Keratinocyte (primary cell): ENCODE data around the gene IGFBP5.

Experiments
- EZH2 ChIP-seq: IDR thresholded peaks from one replicate; pipeline ENCODE4 v1.6.1; 2012; ENCODE audit warnings: inconsistent platforms, mild to moderate bottlenecking, low read length, moderate library complexity
- TF ChIP-seq, protein P1 (sequence below), 3 experiments: IDR thresholded peaks in 1 of 3; conservative IDR thresholded peaks in 1 of 3; optimal IDR thresholded peaks in 1 of 3; 2 replicates in 2 of 3; 3 replicates in 1 of 3; pipeline versions ENCODE3 to v1.5.1; 2011; ENCODE audit warnings: low read length in 3 of 3, mild to moderate bottlenecking in 3 of 3, moderate library complexity in 2 of 3, control low read depth in 1 of 3, inconsistent platforms in 1 of 3; ENCODE audit not compliant: insufficient read depth in 2 of 3; ENCODE audit errors: extremely low read depth in 1 of 3

DNA sequence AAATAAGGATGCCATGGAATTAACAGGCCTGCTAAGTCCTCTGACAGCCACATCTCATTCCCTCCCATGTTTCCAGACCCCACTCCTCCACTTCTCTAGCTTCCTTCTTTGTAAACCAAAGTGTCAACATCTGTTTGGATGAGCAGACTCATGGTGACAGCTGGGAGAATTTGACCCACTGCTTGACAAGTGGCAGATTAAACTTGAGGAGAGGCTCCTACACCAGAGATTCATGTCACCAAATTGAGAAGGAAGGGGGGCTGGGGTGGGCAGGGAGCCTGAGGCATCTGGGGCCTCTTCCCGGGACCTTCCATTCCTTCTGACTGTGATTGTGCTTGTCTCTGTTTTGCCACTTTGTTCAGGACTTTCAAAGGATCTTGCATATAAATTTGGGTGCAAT lies 41.0 kb upstream of the IGFBP5 start:
- TF ChIP-seq, protein P1, sequence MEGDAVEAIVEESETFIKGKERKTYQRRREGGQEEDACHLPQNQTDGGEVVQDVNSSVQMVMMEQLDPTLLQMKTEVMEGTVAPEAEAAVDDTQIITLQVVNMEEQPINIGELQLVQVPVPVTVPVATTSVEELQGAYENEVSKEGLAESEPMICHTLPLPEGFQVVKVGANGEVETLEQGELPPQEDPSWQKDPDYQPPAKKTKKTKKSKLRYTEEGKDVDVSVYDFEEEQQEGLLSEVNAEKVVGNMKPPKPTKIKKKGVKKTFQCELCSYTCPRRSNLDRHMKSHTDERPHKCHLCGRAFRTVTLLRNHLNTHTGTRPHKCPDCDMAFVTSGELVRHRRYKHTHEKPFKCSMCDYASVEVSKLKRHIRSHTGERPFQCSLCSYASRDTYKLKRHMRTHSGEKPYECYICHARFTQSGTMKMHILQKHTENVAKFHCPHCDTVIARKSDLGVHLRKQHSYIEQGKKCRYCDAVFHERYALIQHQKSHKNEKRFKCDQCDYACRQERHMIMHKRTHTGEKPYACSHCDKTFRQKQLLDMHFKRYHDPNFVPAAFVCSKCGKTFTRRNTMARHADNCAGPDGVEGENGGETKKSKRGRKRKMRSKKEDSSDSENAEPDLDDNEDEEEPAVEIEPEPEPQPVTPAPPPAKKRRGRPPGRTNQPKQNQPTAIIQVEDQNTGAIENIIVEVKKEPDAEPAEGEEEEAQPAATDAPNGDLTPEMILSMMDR (optimal IDR thresholded peaks at IDR 0.05 in 1 of 3, IDR thresholded peaks at IDR 0.05 in 1 of 3, conservative IDR thresholded peaks at IDR 0.05 in 1 of 3; ENCODE audit: extremely low read depth in 1 of 3, insufficient read depth in 2 of 3, low read length in 3 of 3): no peak
- no peak for TF ChIP-seq EZH2
